ENCODE results near the gene RUFY4.

Gene RUFY4

GRCh38 chr2:218020966-218021535 lies 48.0 kb upstream of the RUFY4 start:
- Histone ChIP-seq H2AFZ (ENCODE audit: low read depth, low read length) (no peak overlapping the region), H3K4me1 (ENCODE audit: insufficient read depth, low read length) (no peaks in the 10 kb centered on the region), H4K20me1 (ENCODE audit: insufficient read depth, low read length) (peaks cover 3% of the 10 kb centered on the region; the same call in 1 of the 2 replicates), H3K4me3 (ENCODE audit: low read depth in 1 of 2, low read length in 2 of 2) (no peak overlapping the region), H3K4me2 (ENCODE audit: insufficient read depth, low read length) (no peak overlapping the region), H3K36me3 (ENCODE audit: insufficient read depth, low read length) (no peaks in the 10 kb centered on the region), H3K27ac (ENCODE audit: low read length) (no peak overlapping the region), H3K9ac (ENCODE audit: low read depth, low read length) (no peak overlapping the region), H3K9me3 (ENCODE audit: insufficient read depth, low read length, severe bottlenecking) (no peaks in the 10 kb centered on the region), H3K27me3 (ENCODE audit: insufficient read depth, low read length, poor library complexity) (peaks cover 5% of the 10 kb centered on the region), H3K79me2 (ENCODE audit: insufficient read depth, low read length) (no peaks in the 10 kb centered on the region)
- no peak for DNase-seq
- TF ChIP-seq EZH2 (IDR thresholded peaks at IDR 0.05; ENCODE audit: borderline replicate concordance, low read depth, low read length, severe bottlenecking), result no peak
- TF ChIP-seq CTCF (IDR thresholded peaks at IDR 0.05; ENCODE audit: borderline replicate concordance, extremely low read depth, low read length, poor library complexity, severe bottlenecking), result no peak
- ATAC-seq (ENCODE audit: insufficient read depth, low read depth), result no peak

GRCh38 chr2:218021536-218022071 lies 47.4 kb upstream of the RUFY4 start:
- ATAC-seq (ENCODE audit: insufficient read depth, low read depth), result no peak
- no peak for TF ChIP-seq CTCF (IDR thresholded peaks at IDR 0.05; ENCODE audit: borderline replicate concordance, extremely low read depth, low read length, poor library complexity, severe bottlenecking)
- no peak for TF ChIP-seq EZH2 (IDR thresholded peaks at IDR 0.05; ENCODE audit: borderline replicate concordance, low read depth, low read length, severe bottlenecking)

GRCh38 chr2:218022131-218022850 lies 46.8 kb upstream of the RUFY4 start:
- DNase-seq, result no peak
- peaks cover 3% of the 10 kb centered on the region; the same call in 1 of the 2 replicates for H4K20me1 ChIP-seq (ENCODE audit: insufficient read depth, low read length)
- no peaks in the 10 kb centered on the region for H3K79me2 ChIP-seq (ENCODE audit: insufficient read depth, low read length)
- H3K36me3 ChIP-seq (ENCODE audit: insufficient read depth, low read length), result no peaks in the 10 kb centered on the region
- TF ChIP-seq EZH2 (IDR thresholded peaks at IDR 0.05; ENCODE audit: borderline replicate concordance, low read depth, low read length, severe bottlenecking) (no peak), CTCF (IDR thresholded peaks at IDR 0.05; ENCODE audit: borderline replicate concordance, extremely low read depth, low read length, poor library complexity, severe bottlenecking) (no peak)
- no peak overlapping the region for H3K4me2 ChIP-seq (ENCODE audit: insufficient read depth, low read length)
- no peaks in the 10 kb centered on the region for H3K4me1 ChIP-seq (ENCODE audit: insufficient read depth, low read length)
- H3K4me3 ChIP-seq (ENCODE audit: low read depth in 1 of 2, low read length in 2 of 2), result no peak overlapping the region
- H3K27me3 ChIP-seq (ENCODE audit: insufficient read depth, low read length, poor library complexity), result peaks cover 5% of the 10 kb centered on the region
- H2AFZ ChIP-seq (ENCODE audit: low read depth, low read length), result no peak overlapping the region
- no peaks in the 10 kb centered on the region for H3K9me3 ChIP-seq (ENCODE audit: insufficient read depth, low read length, severe bottlenecking)
- ATAC-seq (ENCODE audit: insufficient read depth, low read depth), result no peak
- no peak overlapping the region for H3K27ac ChIP-seq (ENCODE audit: low read length)
- H3K9ac ChIP-seq (ENCODE audit: low read depth, low read length), result no peak overlapping the region

More at GRCh38 chr2:218021536-218022071, 47.4 kb upstream of the RUFY4 start:
- H2AFZ ChIP-seq (ENCODE audit: low read depth, low read length), result no peak overlapping the region
- H3K4me2 ChIP-seq (ENCODE audit: insufficient read depth, low read length), result no peak overlapping the region
- no peak overlapping the region for H3K4me3 ChIP-seq (ENCODE audit: low read depth in 1 of 2, low read length in 2 of 2)
- H3K9ac ChIP-seq (ENCODE audit: low read depth, low read length), result no peak overlapping the region
- H3K9me3 ChIP-seq (ENCODE audit: insufficient read depth, low read length, severe bottlenecking), result no peaks in the 10 kb centered on the region
- H3K27ac ChIP-seq (ENCODE audit: low read length), result no peak overlapping the region
- peaks cover 3% of the 10 kb centered on the region; the same call in 1 of the 2 replicates for H4K20me1 ChIP-seq (ENCODE audit: insufficient read depth, low read length)
- H3K79me2 ChIP-seq (ENCODE audit: insufficient read depth, low read length), result no peaks in the 10 kb centered on the region
- no peaks in the 10 kb centered on the region for H3K36me3 ChIP-seq (ENCODE audit: insufficient read depth, low read length)
- H3K27me3 ChIP-seq (ENCODE audit: insufficient read depth, low read length, poor library complexity), result peaks cover 5% of the 10 kb centered on the region
- no peaks in the 10 kb centered on the region for H3K4me1 ChIP-seq (ENCODE audit: insufficient read depth, low read length)
- no peak for DNase-seq

Measured in DND-41 (cell line).